ENCODE data around the gene LONP1.

- no peak for TF ChIP-seq GABPA (IDR thresholded peaks at IDR 0.05; ENCODE audit: low read depth)
- no peak for TF ChIP-seq EP300 (IDR thresholded peaks at IDR 0.05; ENCODE audit: borderline replicate concordance in 1 of 2, low read depth in 1 of 2, low read length in 1 of 2)
- no peak for TF ChIP-seq CTCF (IDR thresholded peaks at IDR 0.05)
- TF ChIP-seq RAD21 (IDR thresholded peaks at IDR 0.05; ENCODE audit: low read length): no peak
- TF ChIP-seq POLR2AphosphoS5 (IDR thresholded peaks at IDR 0.05; ENCODE audit: low read depth, low read length): no peak
- no peak for TF ChIP-seq JUND (IDR thresholded peaks at IDR 0.05)
- TF ChIP-seq, protein P1, sequence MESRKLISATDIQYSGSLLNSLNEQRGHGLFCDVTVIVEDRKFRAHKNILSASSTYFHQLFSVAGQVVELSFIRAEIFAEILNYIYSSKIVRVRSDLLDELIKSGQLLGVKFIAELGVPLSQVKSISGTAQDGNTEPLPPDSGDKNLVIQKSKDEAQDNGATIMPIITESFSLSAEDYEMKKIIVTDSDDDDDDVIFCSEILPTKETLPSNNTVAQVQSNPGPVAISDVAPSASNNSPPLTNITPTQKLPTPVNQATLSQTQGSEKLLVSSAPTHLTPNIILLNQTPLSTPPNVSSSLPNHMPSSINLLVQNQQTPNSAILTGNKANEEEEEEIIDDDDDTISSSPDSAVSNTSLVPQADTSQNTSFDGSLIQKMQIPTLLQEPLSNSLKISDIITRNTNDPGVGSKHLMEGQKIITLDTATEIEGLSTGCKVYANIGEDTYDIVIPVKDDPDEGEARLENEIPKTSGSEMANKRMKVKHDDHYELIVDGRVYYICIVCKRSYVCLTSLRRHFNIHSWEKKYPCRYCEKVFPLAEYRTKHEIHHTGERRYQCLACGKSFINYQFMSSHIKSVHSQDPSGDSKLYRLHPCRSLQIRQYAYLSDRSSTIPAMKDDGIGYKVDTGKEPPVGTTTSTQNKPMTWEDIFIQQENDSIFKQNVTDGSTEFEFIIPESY (IDR thresholded peaks at IDR 0.05; ENCODE audit: borderline replicate concordance, low read depth): no peak
- no peak for TF ChIP-seq MXI1 (IDR thresholded peaks at IDR 0.05; ENCODE audit: low read depth, low read length)
- TF ChIP-seq GATA2 (CRISPR knock-in tag; IDR thresholded peaks at IDR 0.05): no peak
- TF ChIP-seq, protein P2, sequence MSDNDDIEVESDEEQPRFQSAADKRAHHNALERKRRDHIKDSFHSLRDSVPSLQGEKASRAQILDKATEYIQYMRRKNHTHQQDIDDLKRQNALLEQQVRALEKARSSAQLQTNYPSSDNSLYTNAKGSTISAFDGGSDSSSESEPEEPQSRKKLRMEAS (IDR thresholded peaks at IDR 0.05; ENCODE audit: low read depth): no peak
- TF ChIP-seq, protein P3, sequence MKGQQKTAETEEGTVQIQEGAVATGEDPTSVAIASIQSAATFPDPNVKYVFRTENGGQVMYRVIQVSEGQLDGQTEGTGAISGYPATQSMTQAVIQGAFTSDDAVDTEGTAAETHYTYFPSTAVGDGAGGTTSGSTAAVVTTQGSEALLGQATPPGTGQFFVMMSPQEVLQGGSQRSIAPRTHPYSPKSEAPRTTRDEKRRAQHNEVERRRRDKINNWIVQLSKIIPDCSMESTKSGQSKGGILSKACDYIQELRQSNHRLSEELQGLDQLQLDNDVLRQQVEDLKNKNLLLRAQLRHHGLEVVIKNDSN (IDR thresholded peaks at IDR 0.05; ENCODE audit: borderline replicate concordance, low read depth): no peak
- no peak for TF ChIP-seq TEAD4 (IDR thresholded peaks at IDR 0.05; ENCODE audit: borderline replicate concordance, insufficient read depth)
These were observed 71.5 kb downstream of the LONP1 start for GRCh38 chr19:5648464-5648863.
